Bone marrow (tissue), 2 donors: ENCODE data around the gene LURAP1L.

Source experiments
- DNase-seq, 2 donors: peaks; one replicate each; lab custom pipeline; 2025; lab: John Stamatoyannopoulos, UW

LURAP1L gene

GRCh38 chr9:12813533-12813932 is 38.7 kb downstream of the LURAP1L start:
- DNase-seq = no peak

GRCh38 chr9:12813960-12814876 is 39.4 kb downstream of the LURAP1L start:
- no peak for DNase-seq

- DNase-seq = no peak
Observed at GRCh38 chr9:12814877-12815237, 40.0 kb downstream of the LURAP1L start.

- DNase-seq = no peak
Observed at GRCh38 chr9:12815888-12816287, 41.1 kb downstream of the LURAP1L start.

- no peak for DNase-seq
Observed at GRCh38 chr9:12816656-12817101, 41.9 kb downstream of the LURAP1L start.

- DNase-seq = no peak
Observed at GRCh38 chr9:12817702-12818101, 42.9 kb downstream of the LURAP1L start.

- DNase-seq = no peak
Observed at GRCh38 chr9:12818431-12819000, 43.7 kb downstream of the LURAP1L start.

GRCh38 chr9:12819436-12820185 is 44.8 kb downstream of the LURAP1L start:
- peak in 1 of 2 donors; percentile 5 for DNase-seq

- no peak for DNase-seq
Observed at GRCh38 chr9:12822111-12822510, 47.3 kb downstream of the LURAP1L start.

- no peak for DNase-seq
Observed at GRCh38 chr9:12826924-12827565, 52.2 kb downstream of the LURAP1L start.

GRCh38 chr9:12833701-12834100 is 58.9 kb downstream of the LURAP1L start:
- no peak for DNase-seq

- DNase-seq = no peak
Observed at GRCh38 chr9:12838546-12838945, 63.7 kb downstream of the LURAP1L start.

- no peak for DNase-seq
Observed at GRCh38 chr9:12843735-12844134, 68.9 kb downstream of the LURAP1L start.

GRCh38 chr9:12846035-12846434 is 71.2 kb downstream of the LURAP1L start:
- no peak for DNase-seq

GRCh38 chr9:12847561-12847960 is 72.7 kb downstream of the LURAP1L start:
- DNase-seq = no peak

- DNase-seq = no peak
Observed at GRCh38 chr9:12849486-12850003, 74.7 kb downstream of the LURAP1L start.

- DNase-seq = no peak
Observed at GRCh38 chr9:12851341-12852090, 76.7 kb downstream of the LURAP1L start.

GRCh38 chr9:12853051-12853450 is 78.2 kb downstream of the LURAP1L start:
- DNase-seq = no peak

GRCh38 chr9:12854221-12854620 is 79.4 kb downstream of the LURAP1L start:
- no peak for DNase-seq

GRCh38 chr9:12855066-12855465 is 80.2 kb downstream of the LURAP1L start:
- no peak for DNase-seq

GRCh38 chr9:12856603-12857002 is 81.8 kb downstream of the LURAP1L start:
- no peak for DNase-seq
